NCI-H526 (cell line): Measurements from ENCODE around the gene TYMS.

Experiments
- DNase-seq, 2 experiments: peaks; one replicate each; lab custom pipeline; 2025; lab: John Stamatoyannopoulos, UW

The TYMS gene

GRCh38 chr18:657311-658000, at the start of gene TYMS:
TYMS (plus strand) TSS chr18:657653; CDS start chr18:657743, 90 bp downstream.
- peak; percentile 55 to 91 for DNase-seq

GRCh38 chr18:607930-608329, 49.5 kb upstream of the TYMS start:
- no peak for DNase-seq

GRCh38 chr18:610214-610928, 47.1 kb upstream of the TYMS start:
- no peak for DNase-seq

- DNase-seq = no peak
Measured at GRCh38 chr18:612156-612555, 45.3 kb upstream of the TYMS start.

- DNase-seq = no peak
Measured at GRCh38 chr18:614193-614592, 43.3 kb upstream of the TYMS start.

GRCh38 chr18:615092-615521, 42.3 kb upstream of the TYMS start:
- DNase-seq = no peak

- DNase-seq = no peak
Measured at GRCh38 chr18:615773-616172, 41.7 kb upstream of the TYMS start.

- DNase-seq = peak in 1 of 2 experiments; percentile 33
Measured at GRCh38 chr18:616380-616995, 41.0 kb upstream of the TYMS start.

GRCh38 chr18:617970-618504, 39.4 kb upstream of the TYMS start:
- DNase-seq = no peak

- no peak for DNase-seq
Measured at GRCh38 chr18:618618-619017, 38.8 kb upstream of the TYMS start.

- DNase-seq = no peak
Measured at GRCh38 chr18:621291-622043, 36.0 kb upstream of the TYMS start.

GRCh38 chr18:622289-622688, 35.2 kb upstream of the TYMS start:
- DNase-seq = no peak

- peak; percentile 27 to 70 for DNase-seq
Measured at GRCh38 chr18:623761-624620, 33.5 kb upstream of the TYMS start.

GRCh38 chr18:627231-627630, 30.2 kb upstream of the TYMS start:
- no peak for DNase-seq

- DNase-seq = no peak
Measured at GRCh38 chr18:629269-630150, 27.9 kb upstream of the TYMS start.

- DNase-seq = no peak
Measured at GRCh38 chr18:631560-631959, 25.9 kb upstream of the TYMS start.

- no peak for DNase-seq
Measured at GRCh38 chr18:634551-635045, 22.9 kb upstream of the TYMS start.

- DNase-seq = no peak
Measured at GRCh38 chr18:635171-635570, 22.3 kb upstream of the TYMS start.

GRCh38 chr18:641224-641623, 16.2 kb upstream of the TYMS start:
- DNase-seq = no peak
